Measurements from ENCODE around the gene TEX264.

GRCh38 chr3:51706021-51706485 lies 35.0 kb downstream of the TEX264 start:
- TF ChIP-seq EP300 (conservative IDR thresholded peaks at IDR 0.05; ENCODE audit: poor library complexity, severe bottlenecking) = no peak
- no peak for TF ChIP-seq CTCF (IDR thresholded peaks at IDR 0.05; ENCODE audit: poor library complexity, severe bottlenecking)
- TF ChIP-seq SMC3 (conservative IDR thresholded peaks at IDR 0.05; ENCODE audit: poor library complexity) = no peak
- TF ChIP-seq EZH2 (IDR thresholded peaks at IDR 0.05; ENCODE audit: borderline replicate concordance, insufficient read depth, low read length, poor library complexity, severe bottlenecking) = no peak
- TF ChIP-seq TAF1 (IDR thresholded peaks at IDR 0.05; ENCODE audit: low read depth) = no peak
